ENCODE results near the gene TMEM164.
A peak's percentile ranks its signal among the peaks of the same experiment; 100 is the strongest.

The TMEM164 gene

DNA sequence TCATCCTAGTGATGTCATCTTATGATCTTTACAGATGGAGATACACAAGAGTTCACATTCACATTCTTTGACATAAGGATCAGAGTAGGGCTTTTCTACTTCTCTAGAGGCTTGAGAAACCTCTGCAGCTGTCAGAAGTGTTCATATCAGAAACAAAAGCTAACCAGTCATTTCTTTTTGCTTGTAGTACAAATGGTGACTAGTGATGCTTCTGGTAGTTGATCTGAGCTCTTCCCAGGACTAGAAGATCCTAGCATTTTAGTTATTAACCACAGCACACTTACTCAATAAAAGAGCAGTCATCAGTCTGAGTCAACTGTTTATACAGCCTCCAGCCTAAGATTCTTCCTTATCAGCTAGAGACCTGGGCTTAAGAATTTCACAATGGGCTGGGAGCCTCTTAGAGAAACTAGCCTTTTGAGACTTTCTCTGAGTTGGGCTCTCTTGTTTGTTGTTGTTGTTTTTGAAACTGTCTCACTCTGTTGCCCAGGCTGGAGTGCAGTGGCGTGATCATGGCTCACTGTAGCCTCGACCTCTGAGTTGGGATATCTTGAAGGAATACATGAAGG lies 84.1 kb downstream of the TMEM164 start:
- no peaks in the 10 kb centered on the region for H3K27me3 Mint-ChIP-seq
- no peak for DNase-seq
- H3K27ac Mint-ChIP-seq: peak overlapping the region; percentile 4 to 62
- H3K4me3 Mint-ChIP-seq: no peak overlapping the region
- peaks cover 3% of the 10 kb centered on the region for H3K36me3 Mint-ChIP-seq (ENCODE audit: insufficient read depth)
- no peaks in the 10 kb centered on the region for H3K9me3 Mint-ChIP-seq
- no peak for ATAC-seq (replicated peaks)
- H3K4me1 Mint-ChIP-seq (ENCODE audit: low read depth in 2 of 2): peaks cover 9 to 22% of the 10 kb centered on the region in 2 donors

DNA sequence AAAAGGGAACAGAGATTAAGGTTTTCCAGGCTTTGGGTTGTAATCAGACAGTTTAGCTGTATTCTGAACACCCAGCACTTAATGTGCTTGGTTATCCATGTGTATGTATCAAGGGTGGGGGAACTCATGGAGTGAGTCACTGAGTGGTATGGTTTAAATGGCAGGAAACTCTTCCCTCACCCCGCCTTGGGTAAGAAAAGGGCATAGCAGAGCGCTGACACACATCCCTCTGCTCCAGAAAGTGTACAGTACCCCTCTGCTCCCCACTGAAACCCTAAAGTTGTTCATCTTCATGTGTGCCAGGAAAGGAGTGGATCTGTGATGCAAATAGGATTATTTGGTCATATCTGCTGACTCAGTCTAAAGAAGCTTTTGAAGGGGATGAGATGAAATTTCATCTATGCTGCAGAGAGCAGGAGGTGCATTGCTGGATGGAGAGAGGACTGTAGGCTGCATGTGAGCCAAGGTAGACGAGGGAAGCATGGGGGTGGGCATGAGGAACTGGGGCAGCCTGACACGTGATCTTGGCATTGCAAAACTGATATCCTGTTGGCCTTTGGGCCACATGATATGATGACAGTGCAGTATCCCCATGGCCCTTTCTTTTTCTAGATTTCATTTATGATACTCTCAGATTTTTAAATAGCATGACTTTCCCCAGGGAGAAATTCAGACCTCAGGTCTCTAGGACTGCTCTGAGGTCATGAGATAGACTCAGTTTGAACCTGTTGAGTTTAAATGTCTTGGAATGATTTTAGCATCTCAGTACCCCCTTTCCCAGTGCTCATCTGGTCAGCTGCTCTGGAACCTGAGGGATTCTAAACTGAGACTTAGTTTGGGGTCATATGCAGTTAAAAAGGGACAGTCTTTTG lies 84.8 kb downstream of the TMEM164 start:
- peak; percentile 27 for ATAC-seq (replicated peaks)
- H3K27me3 Mint-ChIP-seq: no peaks in the 10 kb centered on the region
- H3K27ac Mint-ChIP-seq: peak overlapping the region in 1 of 2 donors; percentile 62
- H3K9me3 Mint-ChIP-seq: no peaks in the 10 kb centered on the region
- no peak for DNase-seq
- H3K4me3 Mint-ChIP-seq: no peak overlapping the region
- peaks cover 3% of the 10 kb centered on the region for H3K36me3 Mint-ChIP-seq (ENCODE audit: insufficient read depth)
- peaks cover 9 to 22% of the 10 kb centered on the region in 2 donors for H3K4me1 Mint-ChIP-seq (ENCODE audit: low read depth in 2 of 2)

GRCh38 chrX:110089656-110090403 lies 86.9 kb downstream of the TMEM164 start:
- Mint-ChIP-seq H3K27ac (no peak overlapping the region), H3K27me3 (no peaks in the 10 kb centered on the region), H3K36me3 (ENCODE audit: insufficient read depth) (peaks cover 3% of the 10 kb centered on the region), H3K4me1 (ENCODE audit: low read depth in 2 of 2) (peaks cover 9 to 19% of the 10 kb centered on the region in 2 donors), H3K4me3 (no peak overlapping the region), H3K9me3 (no peaks in the 10 kb centered on the region)
- ATAC-seq (replicated peaks) (peak; percentile 37), DNase-seq (no peak)

DNA sequence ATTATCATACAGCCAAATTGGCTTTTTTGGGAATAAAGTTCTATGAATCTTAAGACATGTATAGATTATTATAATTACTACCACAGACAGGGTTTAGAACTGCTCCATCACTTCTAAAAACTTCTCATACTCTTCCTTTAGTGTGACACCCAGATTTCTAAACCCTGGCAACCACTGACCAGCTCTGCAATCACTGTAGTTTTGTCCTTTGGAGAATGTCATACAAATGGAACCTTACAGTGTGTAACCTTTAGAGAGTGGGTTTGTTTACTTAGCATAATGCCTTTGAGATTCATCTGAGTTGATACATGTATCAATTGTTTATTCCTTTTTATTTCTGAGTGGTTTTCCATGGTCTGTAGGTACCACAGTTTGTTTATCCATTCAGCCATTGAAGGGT lies 95.0 kb downstream of the TMEM164 start:
- Mint-ChIP-seq H3K9me3 (no peaks in the 10 kb centered on the region), H3K4me3 (no peak overlapping the region), H3K27me3 (no peaks in the 10 kb centered on the region), H3K4me1 (ENCODE audit: low read depth in 2 of 2) (peaks cover 1 to 14% of the 10 kb centered on the region in 2 donors), H3K36me3 (ENCODE audit: insufficient read depth) (peaks cover 4% of the 10 kb centered on the region), H3K27ac (no peak overlapping the region)
- no peak for DNase-seq
- ATAC-seq (replicated peaks): no peak

GRCh38 chrX:110103344-110103743 lies 100.4 kb downstream of the TMEM164 start:
- Mint-ChIP-seq H3K27ac (no peak overlapping the region), H3K36me3 (ENCODE audit: insufficient read depth) (peaks cover 6% of the 10 kb centered on the region), H3K27me3 (no peaks in the 10 kb centered on the region), H3K4me3 (no peak overlapping the region), H3K4me1 (ENCODE audit: low read depth in 2 of 2) (peaks cover 3 to 10% of the 10 kb centered on the region in 2 donors), H3K9me3 (no peaks in the 10 kb centered on the region)
- no peak for ATAC-seq (replicated peaks)
- DNase-seq: no peak

GRCh38 chrX:110104078-110104477 lies 101.2 kb downstream of the TMEM164 start:
- DNase-seq: no peak
- H3K36me3 Mint-ChIP-seq (ENCODE audit: insufficient read depth): peaks cover 6% of the 10 kb centered on the region
- ATAC-seq (replicated peaks): no peak
- H3K9me3 Mint-ChIP-seq: no peaks in the 10 kb centered on the region
- H3K4me1 Mint-ChIP-seq (ENCODE audit: low read depth in 2 of 2): peaks cover 3 to 10% of the 10 kb centered on the region in 2 donors
- H3K27me3 Mint-ChIP-seq: no peaks in the 10 kb centered on the region
- no peak overlapping the region for H3K27ac Mint-ChIP-seq
- no peak overlapping the region for H3K4me3 Mint-ChIP-seq

DNA sequence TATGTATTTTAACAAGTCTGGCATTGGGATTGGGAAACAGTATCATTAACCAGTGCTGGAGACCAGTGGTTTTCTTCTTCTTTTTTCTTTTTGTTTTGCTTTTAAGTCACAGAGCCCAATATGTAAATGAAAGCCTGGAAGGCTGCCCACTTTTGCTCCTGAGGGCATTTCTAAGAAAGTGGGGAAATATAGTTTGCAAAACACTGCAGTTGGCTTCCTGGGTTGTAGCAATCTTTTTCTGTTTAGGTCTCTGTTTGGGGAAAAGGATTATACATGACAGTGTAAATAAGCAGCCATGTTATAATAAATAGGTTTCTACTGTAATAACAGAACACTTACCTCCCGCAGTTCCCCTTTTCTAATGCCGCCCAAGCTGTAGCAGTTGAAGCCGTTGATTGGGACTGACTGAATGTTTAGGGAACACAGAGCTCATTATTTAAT lies 105.5 kb downstream of the TMEM164 start:
- no peak overlapping the region for H3K27ac Mint-ChIP-seq
- peaks cover 6% of the 10 kb centered on the region for H3K36me3 Mint-ChIP-seq (ENCODE audit: insufficient read depth)
- no peaks in the 10 kb centered on the region for H3K9me3 Mint-ChIP-seq
- no peak overlapping the region for H3K4me3 Mint-ChIP-seq
- no peak for ATAC-seq (replicated peaks)
- H3K4me1 Mint-ChIP-seq (ENCODE audit: low read depth in 2 of 2): no peaks in the 10 kb centered on the region
- DNase-seq: no peak
- H3K27me3 Mint-ChIP-seq: no peaks in the 10 kb centered on the region

DNA sequence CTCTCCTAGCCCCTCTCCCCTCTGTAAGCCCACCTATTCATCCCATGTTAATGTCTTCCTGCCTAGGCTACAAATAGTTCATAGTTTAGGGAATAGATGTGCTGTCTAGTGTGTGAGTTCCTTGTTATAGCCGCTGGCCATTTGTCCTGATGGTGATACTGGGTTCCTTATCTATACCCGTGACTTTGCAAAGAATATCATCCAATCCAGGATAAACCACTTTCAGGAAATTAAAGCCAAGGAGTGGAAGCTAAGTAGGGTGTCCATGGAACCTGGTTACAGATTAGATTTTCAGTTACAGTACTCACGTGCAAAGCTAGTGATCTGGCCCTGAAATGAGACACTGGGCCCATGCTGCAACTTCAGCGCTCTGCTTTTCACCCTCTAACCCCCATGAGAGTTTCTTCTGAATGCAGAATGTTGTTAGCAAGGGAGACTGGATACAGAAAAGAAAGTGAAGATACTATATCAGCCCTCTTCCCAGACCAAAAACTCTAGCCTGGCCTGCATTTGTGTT lies 111.4 kb downstream of the TMEM164 start:
- ATAC-seq (replicated peaks) (no peak), DNase-seq (no peak)
- no peak overlapping the region for H3K27ac Mint-ChIP-seq
- H3K9me3 Mint-ChIP-seq: no peaks in the 10 kb centered on the region
- H3K4me3 Mint-ChIP-seq: no peak overlapping the region
- no peaks in the 10 kb centered on the region for H3K27me3 Mint-ChIP-seq
- peaks cover 2 to 6% of the 10 kb centered on the region in 2 donors for H3K4me1 Mint-ChIP-seq (ENCODE audit: low read depth in 2 of 2)
- peaks cover 7% of the 10 kb centered on the region for H3K36me3 Mint-ChIP-seq (ENCODE audit: insufficient read depth)

DNA sequence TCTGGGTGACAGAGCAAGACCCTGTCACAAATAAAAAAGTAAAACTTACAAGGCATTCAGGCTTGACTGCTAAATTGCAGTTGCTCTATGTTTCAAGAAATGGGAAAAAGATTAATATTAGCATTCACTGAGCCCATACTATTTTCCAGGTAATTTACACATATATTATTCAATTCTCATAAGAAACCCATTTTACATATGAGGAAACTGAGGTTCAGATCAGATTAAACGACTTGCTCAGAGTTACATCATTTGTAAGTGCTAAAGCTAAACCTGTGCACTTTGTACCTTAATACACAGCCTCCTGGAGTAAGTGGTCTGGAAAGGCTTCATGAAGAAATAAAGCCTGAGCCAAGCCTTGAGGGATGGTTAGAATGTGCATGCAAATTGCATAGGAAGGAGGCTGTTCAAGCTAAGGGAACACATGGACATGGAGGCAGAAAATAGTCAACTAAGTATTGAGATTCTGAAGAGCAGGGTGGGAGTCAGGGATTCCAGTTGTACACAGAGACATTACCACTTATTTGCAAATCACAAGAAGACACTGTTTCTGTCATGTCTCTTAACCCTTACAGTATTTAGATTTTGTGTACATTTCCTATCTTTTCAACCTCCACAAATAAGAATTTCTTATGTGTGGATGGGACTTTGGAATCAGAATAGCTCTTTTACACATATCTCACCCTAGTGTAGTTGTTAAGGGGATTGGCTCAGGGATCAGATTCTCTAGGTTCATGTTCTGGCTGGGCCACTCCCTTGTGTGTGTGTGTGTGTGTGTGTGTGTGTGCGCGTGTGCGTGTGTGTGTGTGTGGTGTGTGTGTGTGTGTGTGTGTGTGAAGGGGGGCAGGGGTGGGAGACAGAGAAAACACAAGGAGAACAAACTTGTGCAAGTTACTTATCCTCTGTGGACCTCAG lies 113.4 kb downstream of the TMEM164 start:
- no peaks in the 10 kb centered on the region for H3K27me3 Mint-ChIP-seq
- no peak overlapping the region for H3K4me3 Mint-ChIP-seq
- peak overlapping the region in 1 of 2 donors; percentile 56 for H3K27ac Mint-ChIP-seq
- peaks cover 2 to 6% of the 10 kb centered on the region in 2 donors for H3K4me1 Mint-ChIP-seq (ENCODE audit: low read depth in 2 of 2)
- peaks cover 4% of the 10 kb centered on the region for H3K36me3 Mint-ChIP-seq (ENCODE audit: insufficient read depth)
- ATAC-seq (replicated peaks): no peak
- no peak for DNase-seq
- H3K9me3 Mint-ChIP-seq: no peaks in the 10 kb centered on the region

GRCh38 chrX:110118530-110118929 lies 115.6 kb downstream of the TMEM164 start:
- ATAC-seq (replicated peaks) (no peak), DNase-seq (no peak)
- H3K27me3 Mint-ChIP-seq: no peaks in the 10 kb centered on the region
- H3K36me3 Mint-ChIP-seq (ENCODE audit: insufficient read depth): peaks cover 4% of the 10 kb centered on the region
- H3K4me1 Mint-ChIP-seq (ENCODE audit: low read depth in 2 of 2): peaks cover 3 to 6% of the 10 kb centered on the region in 2 donors
- no peak overlapping the region for H3K27ac Mint-ChIP-seq
- no peak overlapping the region for H3K4me3 Mint-ChIP-seq
- no peaks in the 10 kb centered on the region for H3K9me3 Mint-ChIP-seq

DNA sequence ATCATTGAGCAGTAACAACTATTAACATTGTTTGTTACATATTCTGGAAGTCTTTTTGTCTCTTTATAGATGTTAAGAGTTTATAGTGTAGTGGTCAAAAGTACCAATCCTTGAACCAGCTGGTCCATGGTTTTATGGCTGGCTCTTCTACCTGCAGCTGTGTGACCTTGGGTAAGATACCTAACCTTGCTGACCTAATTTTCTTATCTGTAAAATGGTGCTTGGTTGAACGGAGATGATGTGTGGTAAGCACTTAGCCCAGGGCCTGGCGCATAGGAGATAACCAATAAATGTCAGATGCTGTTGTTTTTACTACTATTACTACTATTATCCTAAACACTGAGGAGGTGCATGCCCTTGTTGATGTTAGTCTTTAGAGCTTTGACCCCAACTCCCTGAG lies 116.6 kb downstream of the TMEM164 start:
- H3K27me3 Mint-ChIP-seq: no peaks in the 10 kb centered on the region

DNA sequence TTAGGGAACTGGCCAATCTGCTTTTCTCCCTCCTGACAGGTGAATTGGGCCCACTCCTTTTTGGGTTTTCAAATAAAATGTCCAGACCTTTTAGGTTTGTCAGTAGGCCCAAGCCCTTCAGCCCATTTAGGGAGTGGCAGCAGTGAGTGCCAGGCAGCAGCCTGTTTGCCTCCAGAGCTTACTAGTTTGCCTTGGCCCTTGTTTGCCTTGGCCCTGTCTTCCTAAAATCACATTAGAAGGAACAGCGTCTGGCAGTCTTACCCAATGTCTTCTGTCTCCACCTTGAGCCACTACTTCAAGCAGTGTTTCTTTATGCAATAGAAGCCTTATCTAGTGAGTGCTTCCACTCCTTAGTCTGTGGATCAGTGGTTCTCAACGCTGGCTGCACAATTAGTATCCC lies 117.1 kb downstream of the TMEM164 start:
- Mint-ChIP-seq H3K27ac (no peak overlapping the region), H3K9me3 (no peaks in the 10 kb centered on the region), H3K36me3 (ENCODE audit: insufficient read depth) (peaks cover 4% of the 10 kb centered on the region), H3K4me1 (ENCODE audit: low read depth in 2 of 2) (peaks cover 2 to 6% of the 10 kb centered on the region in 2 donors), H3K4me3 (no peak overlapping the region), H3K27me3 (no peaks in the 10 kb centered on the region)
- DNase-seq (no peak), ATAC-seq (replicated peaks) (no peak)

More for the DNA sequence above, 116.6 kb downstream of the TMEM164 start:
- no peaks in the 10 kb centered on the region for H3K9me3 Mint-ChIP-seq
- no peak overlapping the region for H3K4me3 Mint-ChIP-seq
- DNase-seq (no peak), ATAC-seq (replicated peaks) (no peak)
- no peak overlapping the region for H3K27ac Mint-ChIP-seq
- H3K36me3 Mint-ChIP-seq (ENCODE audit: insufficient read depth): peaks cover 4% of the 10 kb centered on the region
- H3K4me1 Mint-ChIP-seq (ENCODE audit: low read depth in 2 of 2): peaks cover 2 to 6% of the 10 kb centered on the region in 2 donors

Measured in effector memory CD8-positive, alpha-beta T cell (primary cell).